ENCODE results near the gene AP4B1. TPM values are rescaled to one million over a fixed set of nuclear protein-coding genes. Genes with fewer than 3 reads are reported as not detected.
"Not testable (repeated sequence)": the region's sequence is repeated elsewhere in the genome, so short reads cannot be mapped to it uniquely, and the experiment has no call there.

The AP4B1 gene
- polyA plus RNA-seq (2011; rRNA removed) (13.6 and 16.5 TPM in 2 replicates), polyA minus RNA-seq (2011; rRNA and poly(A)+ RNA removed) (17.0 and 17.1 TPM in 2 replicates)

GRCh38 chr1:113904674-113905434 lies at the start of gene AP4B1, which contains the start of gene DCLRE1B:
Gene AP4B1, minus strand, starts transcription at chr1:113904799. Its CDS starts 82 bp downstream, at chr1:113904717.
Gene DCLRE1B, plus strand, starts transcription at chr1:113905326. Its CDS starts 261 bp downstream, at chr1:113905587.
- Histone ChIP-seq H3K9me3 (ENCODE audit: control insufficient read depth, insufficient read depth, low read length) (no peaks in the 10 kb centered on the region), H3K4me3 (ENCODE audit: low read depth, low read length) (peak within 1 kb of the TSS; percentile 85), H3K27me3 (ENCODE audit: control insufficient read depth, insufficient read depth, low read length) (no peaks in the 10 kb centered on the region), H3K27ac (ENCODE audit: low read depth, low read length) (peak within 1 kb of the TSS; percentile 85)
- peak; percentile 100 for DNase-seq (ENCODE audit: low read depth, low spot score)
- POLR2A ChIA-PET: interaction anchor here (0.5 to 3.9 kb wide), 5 partner anchors 8 to 614 kb away, joined by 3 to 54 read pairs (median 5); partner anchors contain the start of genes HIPK1 and RSBN1
- CTCF ChIA-PET: interaction anchor here (0.9 to 3.7 kb wide), 6 partner anchors 19 to 71 kb away, joined by 3 to 27 read pairs (median 4); partner anchors contain the start of gene HIPK1
- TF ChIP-seq, protein P1, sequence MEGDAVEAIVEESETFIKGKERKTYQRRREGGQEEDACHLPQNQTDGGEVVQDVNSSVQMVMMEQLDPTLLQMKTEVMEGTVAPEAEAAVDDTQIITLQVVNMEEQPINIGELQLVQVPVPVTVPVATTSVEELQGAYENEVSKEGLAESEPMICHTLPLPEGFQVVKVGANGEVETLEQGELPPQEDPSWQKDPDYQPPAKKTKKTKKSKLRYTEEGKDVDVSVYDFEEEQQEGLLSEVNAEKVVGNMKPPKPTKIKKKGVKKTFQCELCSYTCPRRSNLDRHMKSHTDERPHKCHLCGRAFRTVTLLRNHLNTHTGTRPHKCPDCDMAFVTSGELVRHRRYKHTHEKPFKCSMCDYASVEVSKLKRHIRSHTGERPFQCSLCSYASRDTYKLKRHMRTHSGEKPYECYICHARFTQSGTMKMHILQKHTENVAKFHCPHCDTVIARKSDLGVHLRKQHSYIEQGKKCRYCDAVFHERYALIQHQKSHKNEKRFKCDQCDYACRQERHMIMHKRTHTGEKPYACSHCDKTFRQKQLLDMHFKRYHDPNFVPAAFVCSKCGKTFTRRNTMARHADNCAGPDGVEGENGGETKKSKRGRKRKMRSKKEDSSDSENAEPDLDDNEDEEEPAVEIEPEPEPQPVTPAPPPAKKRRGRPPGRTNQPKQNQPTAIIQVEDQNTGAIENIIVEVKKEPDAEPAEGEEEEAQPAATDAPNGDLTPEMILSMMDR (IDR thresholded peaks at IDR 0.05; ENCODE audit: low read depth, low read length): peak; percentile 75

DNA sequence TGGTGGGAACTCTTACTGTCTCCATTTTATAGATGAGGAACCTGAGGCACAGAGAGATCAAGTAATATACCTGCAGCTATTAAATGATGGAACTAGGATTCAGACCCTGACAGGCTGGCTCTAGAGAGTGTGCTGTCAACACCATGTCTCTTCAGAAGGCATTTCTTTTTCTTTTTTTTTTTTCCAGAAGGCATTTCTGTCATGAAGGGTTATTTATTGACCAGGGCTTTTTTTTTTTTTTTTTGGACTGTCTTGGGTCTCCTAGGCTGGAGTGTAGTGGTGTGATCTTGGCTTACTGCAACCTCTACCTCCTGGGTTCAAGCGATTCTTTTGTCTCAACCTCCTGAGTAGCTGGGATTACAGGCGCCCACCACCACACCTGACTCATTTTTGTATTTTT lies 47.1 kb upstream of the AP4B1 start:
- Histone ChIP-seq H3K4me3 (ENCODE audit: low read depth, low read length) (no peak overlapping the region), H3K9me3 (ENCODE audit: control insufficient read depth, insufficient read depth, low read length) (no peaks in the 10 kb centered on the region), H3K27ac (ENCODE audit: low read depth, low read length) (no peak overlapping the region), H3K27me3 (ENCODE audit: control insufficient read depth, insufficient read depth, low read length) (no peaks in the 10 kb centered on the region)
- no peak for DNase-seq (ENCODE audit: low read depth, low spot score)
- ChIA-PET POLR2A (interaction anchor here (0.6 kb wide), 1 partner anchor 24 kb away, joined by 4 read pairs; no protein-coding TSS in a partner anchor), CTCF (interaction anchor here (0.6 to 1.5 kb wide), 4 partner anchors 20 to 1229 kb away, joined by 3 read pairs; no protein-coding TSS in a partner anchor)
- TF ChIP-seq, protein P1 (IDR thresholded peaks at IDR 0.05; ENCODE audit: low read depth, low read length): no peak

DNA sequence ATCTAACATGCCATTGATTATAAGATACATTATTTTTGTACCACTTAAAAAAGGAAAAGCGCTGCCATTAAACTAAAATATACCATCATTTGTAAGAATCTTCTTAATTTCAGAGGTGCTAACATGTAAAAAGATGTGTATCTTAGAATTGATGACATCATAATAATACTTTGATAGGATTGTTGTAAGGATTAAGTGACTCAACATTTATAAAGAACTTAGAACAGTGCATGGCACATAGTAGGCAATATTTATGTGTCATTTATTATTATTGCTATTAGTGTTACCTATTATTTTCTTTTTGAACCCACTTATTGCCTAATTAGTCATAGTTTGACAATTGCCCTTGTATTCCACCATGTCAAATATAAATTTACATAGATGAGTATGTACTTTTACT lies 46.3 kb upstream of the AP4B1 start:
- H3K9me3 ChIP-seq (ENCODE audit: control insufficient read depth, insufficient read depth, low read length): no peaks in the 10 kb centered on the region
- H3K27ac ChIP-seq (ENCODE audit: low read depth, low read length): no peak overlapping the region
- TF ChIP-seq, protein P1 (IDR thresholded peaks at IDR 0.05; ENCODE audit: low read depth, low read length): no peak
- H3K27me3 ChIP-seq (ENCODE audit: control insufficient read depth, insufficient read depth, low read length): no peaks in the 10 kb centered on the region
- no peak for DNase-seq (ENCODE audit: low read depth, low spot score)
- H3K4me3 ChIP-seq (ENCODE audit: low read depth, low read length): no peak overlapping the region
- ChIA-PET POLR2A (no interaction called here), CTCF (interaction anchor here (0.6 kb wide), 2 partner anchors 20 to 21 kb away, joined by 3 read pairs; partner anchors contain the start of gene HIPK1)

- Histone ChIP-seq H3K27ac (ENCODE audit: low read depth, low read length) (no peak overlapping the region), H3K9me3 (ENCODE audit: control insufficient read depth, insufficient read depth, low read length) (no peaks in the 10 kb centered on the region), H3K27me3 (ENCODE audit: control insufficient read depth, insufficient read depth, low read length) (no peaks in the 10 kb centered on the region), H3K4me3 (ENCODE audit: low read depth, low read length) (no peak overlapping the region)
- ChIA-PET POLR2A (no interaction called here), CTCF (interaction anchor here (0.5 to 1.7 kb wide), 11 partner anchors 10 to 996 kb away, joined by 3 to 6 read pairs (median 4); partner anchors contain the start of genes AP4B1 and LRIG2)
- TF ChIP-seq, protein P1 (IDR thresholded peaks at IDR 0.05; ENCODE audit: low read depth, low read length): peak; percentile 45
- DNase-seq (ENCODE audit: low read depth, low spot score): no peak
Measured at GRCh38 chr1:113949007-113949406, 44.4 kb upstream of the AP4B1 start.

DNA sequence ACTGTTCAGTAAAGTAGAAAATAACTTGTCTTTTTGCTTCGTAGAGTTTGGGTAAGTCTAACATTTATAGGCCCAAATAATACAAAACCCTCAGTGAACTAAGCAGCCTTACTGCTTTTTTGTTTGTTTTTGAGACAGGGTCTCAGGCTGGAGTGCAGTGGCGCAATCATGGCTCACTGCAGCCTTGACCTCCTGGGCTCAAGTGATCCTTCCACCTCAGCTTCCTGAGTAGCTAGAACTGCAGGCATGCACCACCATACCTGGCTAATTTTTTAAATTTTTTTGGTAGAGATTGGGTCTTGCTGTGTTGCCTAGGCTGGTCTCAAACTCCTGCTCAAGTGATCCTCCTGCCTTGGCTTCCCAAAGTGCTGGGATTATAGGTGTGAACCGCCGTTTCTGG lies 43.6 kb upstream of the AP4B1 start:
- H3K9me3 ChIP-seq (ENCODE audit: control insufficient read depth, insufficient read depth, low read length); H3K27me3 ChIP-seq (ENCODE audit: control insufficient read depth, insufficient read depth, low read length); H3K27ac ChIP-seq (ENCODE audit: low read depth, low read length); H3K4me3 ChIP-seq (ENCODE audit: low read depth, low read length); POLR2A ChIA-PET; DNase-seq (ENCODE audit: low read depth, low spot score): not testable (repeated sequence)
- CTCF ChIA-PET: interaction anchor here (0.6 to 1.7 kb wide), 7 partner anchors 9 to 875 kb away, joined by 3 to 6 read pairs (median 3); partner anchors contain the start of genes AP4B1 and LRIG2

All from AG04450 (cell line).